HepG2 (cell line): ENCODE measurements around the gene SCUBE1. TPM values are rescaled to one million over a fixed set of nuclear protein-coding genes. Genes with fewer than 3 reads are reported as not detected.

Experiments
- BRD4 ChIP-seq: sonication (generic); formaldehyde crosslinking; IDR thresholded peaks from 2 replicates; pipeline ENCODE4 v1.4.0; 2020; ENCODE audit warnings: missing genetic modification reagents
- CEBPG ChIP-seq: IDR thresholded peaks from 2 replicates; pipeline ENCODE4 v1.6.1; 2016
- FOXA1 ChIP-seq, 2 experiments: fragments of 450-650 bp in 1 of 2; sonication (generic) in 1 of 2; formaldehyde crosslinking in 1 of 2; IDR thresholded peaks; 2 replicates each; pipeline versions ENCODE4 v1.4.0 to v1.6.1; 2016 to 2020; ENCODE audit warnings: missing genetic modification reagents in 1 of 2
- HNRNPH1 ChIP-seq: fragments of 200-400 bp; formaldehyde crosslinking; optimal IDR thresholded peaks from 2 replicates; pipeline ENCODE3; 2017; ENCODE audit warnings: mild to moderate bottlenecking, low read depth, low read length
- HNRNPUL1 ChIP-seq: fragments of 200-400 bp; formaldehyde crosslinking; IDR thresholded peaks from 2 replicates; pipeline ENCODE4 v1.6.1; 2017; ENCODE audit warnings: low read depth, mild to moderate bottlenecking, low read length, moderate library complexity
- IKZF4 ChIP-seq: sonication (generic); formaldehyde crosslinking; IDR thresholded peaks from 2 replicates; pipeline ENCODE4 v1.5.1; 2020; ENCODE audit warnings: borderline replicate concordance, mild to moderate bottlenecking, low read depth, missing genetic modification reagents; ENCODE audit errors: not compliant biosample characterization
- KLF15 ChIP-seq: sonication (generic); formaldehyde crosslinking; IDR thresholded peaks from 2 replicates; pipeline ENCODE4 v1.8.1; 2023; ENCODE audit warnings: borderline replicate concordance, mild to moderate bottlenecking, inconsistent platforms, missing genetic modification reagents, mixed read lengths
- NCOA5 ChIP-seq: sonication (generic); formaldehyde crosslinking; IDR thresholded peaks from 2 replicates; pipeline ENCODE4 v1.4.0; 2020; ENCODE audit warnings: missing genetic modification reagents
- NCOR1 ChIP-seq: fragments of 200-600 bp; sonication (generic); IDR thresholded peaks from 2 replicates; pipeline ENCODE4 v1.7.0; 2017; ENCODE audit warnings: antibody characterized with exemption, low read length, borderline replicate concordance
- NFE2 ChIP-seq: sonication (generic); formaldehyde crosslinking; IDR thresholded peaks from 2 replicates; pipeline ENCODE4 v1.4.0; 2020; ENCODE audit warnings: missing genetic modification reagents
- PCBP2 ChIP-seq: fragments of 200-400 bp; formaldehyde crosslinking; optimal IDR thresholded peaks from 2 replicates; pipeline ENCODE3; 2018; ENCODE audit warnings: low read length, low read depth; ENCODE audit not compliant: poor library complexity, severe bottlenecking
- PHB2 ChIP-seq: fragments of 450-650 bp; IDR thresholded peaks from 2 replicates; pipeline ENCODE4 v1.6.1; 2018; ENCODE audit not compliant: partially characterized antibody
- RFXAP ChIP-seq: sonication (generic); formaldehyde crosslinking; IDR thresholded peaks from 2 replicates; pipeline ENCODE4 v1.4.0; 2020; ENCODE audit warnings: missing genetic modification reagents, borderline replicate concordance
- RXRA ChIP-seq: sonication (generic); formaldehyde crosslinking; IDR thresholded peaks from 2 replicates; pipeline ENCODE4 v1.5.1; 2020; ENCODE audit warnings: missing genetic modification reagents
- SALL1 ChIP-seq: sonication (generic); formaldehyde crosslinking; IDR thresholded peaks from 2 replicates; pipeline ENCODE4 v1.8.0; 2022; ENCODE audit warnings: mild to moderate bottlenecking, missing genetic modification reagents
- SMC3 ChIP-seq: IDR thresholded peaks from 2 replicates; pipeline ENCODE4 v1.6.1; 2011; ENCODE audit warnings: low read length, improper control_type of control experiment
- TARDBP ChIP-seq: sonication (generic); formaldehyde crosslinking; IDR thresholded peaks from 2 replicates; pipeline ENCODE4 v1.8.0; 2022; ENCODE audit warnings: mild to moderate bottlenecking, missing genetic modification reagents
- TBX2 ChIP-seq: sonication (generic); formaldehyde crosslinking; IDR thresholded peaks from 2 replicates; pipeline ENCODE4 v1.5.0; 2020; ENCODE audit warnings: missing genetic modification reagents, mild to moderate bottlenecking, borderline replicate concordance
- ZBTB38 ChIP-seq: sonication (generic); formaldehyde crosslinking; IDR thresholded peaks from 2 replicates; pipeline ENCODE4 v1.5.1; 2020; ENCODE audit warnings: mild to moderate bottlenecking, missing genetic modification reagents
- ZFP62 ChIP-seq: sonication (generic); formaldehyde crosslinking; IDR thresholded peaks from 2 replicates; pipeline ENCODE4 v1.4.0; 2020; ENCODE audit warnings: missing genetic modification reagents
- ZNF30 ChIP-seq: sonication (generic); formaldehyde crosslinking; IDR thresholded peaks from 2 replicates; pipeline ENCODE4 v1.5.0; 2020; ENCODE audit warnings: mild to moderate bottlenecking, missing genetic modification reagents
- ZNF547 ChIP-seq: sonication (generic); formaldehyde crosslinking; IDR thresholded peaks from 2 replicates; pipeline ENCODE4 v1.5.1; 2020; ENCODE audit warnings: mild to moderate bottlenecking, missing genetic modification reagents
- ZSCAN25 ChIP-seq: sonication (generic); formaldehyde crosslinking; IDR thresholded peaks from 2 replicates; pipeline ENCODE4 v1.8.0; 2022; ENCODE audit warnings: mild to moderate bottlenecking, missing genetic modification reagents
- polyA plus RNA-seq, 8 experiments: library from polyadenylated mRNA; depleted of rRNA in 3 of 8; stranded (reverse) in 7 of 8; unstranded in 1 of 8; fragments of >200 nt; fragmentation: Illumina TruSeq in 4 of 8; extraction: Trizol in 4 of 8; gene quantifications; 2 replicates each; pipeline versions ENCODE4 v1.2.1 to v1.2.3, GENCODE V29; 2011 to 2016; ENCODE audit warnings: low read depth in 4 of 8, missing spikeins in 1 of 8, mixed read lengths in 1 of 8; ENCODE audit not compliant: insufficient read depth in 1 of 8
- total RNA-seq, 5 experiments: library from RNA; depleted of rRNA; stranded (reverse); fragments of >200 nt; fragmentation: Illumina TruSeq; extraction: Trizol; gene quantifications; 2 replicates each; pipeline ENCODE4 v1.2.3, GENCODE V29; 2016; ENCODE audit warnings: low read depth in 1 of 5
- TF ChIP-seq, protein P1 (sequence below): sonication (generic); formaldehyde crosslinking; IDR thresholded peaks from 2 replicates; pipeline ENCODE4 v1.4.0; 2020; ENCODE audit warnings: missing genetic modification reagents
- TF ChIP-seq, protein P2 (sequence below): sonication (generic); formaldehyde crosslinking; IDR thresholded peaks from 2 replicates; pipeline ENCODE4 v1.5.0; 2020; ENCODE audit warnings: mild to moderate bottlenecking, missing genetic modification reagents
- TF ChIP-seq, protein P3 (sequence below): IDR thresholded peaks from 2 replicates; pipeline ENCODE4 v1.6.1; 2016
- TF ChIP-seq, protein P4 (sequence below): sonication (generic); formaldehyde crosslinking; conservative IDR thresholded peaks from 2 replicates; pipeline ENCODE4 v1.4.0; 2020; ENCODE audit warnings: missing genetic modification reagents

SCUBE1 gene
- total and polyA plus RNA-seq, 2 of the 13 experiments (the other 11 are each of a cell fraction or from before 2014, with no cell fraction given), result under 0.01 to 0.05 TPM

DNA sequence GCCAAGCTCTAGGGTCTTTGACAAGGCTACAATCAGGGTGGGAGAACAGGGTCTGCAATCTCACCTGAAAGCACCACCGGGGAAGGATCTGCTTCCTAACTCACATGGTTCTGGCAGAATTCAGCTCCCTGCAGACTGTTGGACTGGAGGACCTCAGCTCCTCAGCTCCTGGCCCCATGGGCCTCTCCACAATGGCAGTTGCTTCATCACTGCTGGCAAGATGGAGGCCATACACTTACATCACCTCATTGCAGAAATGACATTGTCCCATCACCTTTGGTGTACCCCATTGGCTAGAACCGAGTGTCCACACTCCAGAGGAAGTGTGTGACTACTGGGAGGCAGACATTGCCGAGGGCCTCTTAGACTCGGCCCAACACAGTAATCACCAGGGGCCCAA, 47.7 kb upstream of the SCUBE1 start (continued):
- TF ChIP-seq, protein P1, sequence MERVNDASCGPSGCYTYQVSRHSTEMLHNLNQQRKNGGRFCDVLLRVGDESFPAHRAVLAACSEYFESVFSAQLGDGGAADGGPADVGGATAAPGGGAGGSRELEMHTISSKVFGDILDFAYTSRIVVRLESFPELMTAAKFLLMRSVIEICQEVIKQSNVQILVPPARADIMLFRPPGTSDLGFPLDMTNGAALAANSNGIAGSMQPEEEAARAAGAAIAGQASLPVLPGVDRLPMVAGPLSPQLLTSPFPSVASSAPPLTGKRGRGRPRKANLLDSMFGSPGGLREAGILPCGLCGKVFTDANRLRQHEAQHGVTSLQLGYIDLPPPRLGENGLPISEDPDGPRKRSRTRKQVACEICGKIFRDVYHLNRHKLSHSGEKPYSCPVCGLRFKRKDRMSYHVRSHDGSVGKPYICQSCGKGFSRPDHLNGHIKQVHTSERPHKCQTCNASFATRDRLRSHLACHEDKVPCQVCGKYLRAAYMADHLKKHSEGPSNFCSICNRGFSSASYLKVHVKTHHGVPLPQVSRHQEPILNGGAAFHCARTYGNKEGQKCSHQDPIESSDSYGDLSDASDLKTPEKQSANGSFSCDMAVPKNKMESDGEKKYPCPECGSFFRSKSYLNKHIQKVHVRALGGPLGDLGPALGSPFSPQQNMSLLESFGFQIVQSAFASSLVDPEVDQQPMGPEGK (CRISPR knock-in tag), result no peak
- TF ChIP-seq PCBP2, result no peak
- TF ChIP-seq ZNF547 (CRISPR knock-in tag), result no peak
- peak; percentile 9; the same call in 1 of the 2 replicates for TF ChIP-seq TARDBP
- no peak for TF ChIP-seq NCOR1
- no peak for TF ChIP-seq FOXA1 (IDR thresholded peaks at IDR 0.05)
- TF ChIP-seq FOXA1 (CRISPR knock-in tag; IDR thresholded peaks at IDR 0.05), result no peak
- no peak for TF ChIP-seq ZNF30 (CRISPR knock-in tag)
- TF ChIP-seq, protein P2, sequence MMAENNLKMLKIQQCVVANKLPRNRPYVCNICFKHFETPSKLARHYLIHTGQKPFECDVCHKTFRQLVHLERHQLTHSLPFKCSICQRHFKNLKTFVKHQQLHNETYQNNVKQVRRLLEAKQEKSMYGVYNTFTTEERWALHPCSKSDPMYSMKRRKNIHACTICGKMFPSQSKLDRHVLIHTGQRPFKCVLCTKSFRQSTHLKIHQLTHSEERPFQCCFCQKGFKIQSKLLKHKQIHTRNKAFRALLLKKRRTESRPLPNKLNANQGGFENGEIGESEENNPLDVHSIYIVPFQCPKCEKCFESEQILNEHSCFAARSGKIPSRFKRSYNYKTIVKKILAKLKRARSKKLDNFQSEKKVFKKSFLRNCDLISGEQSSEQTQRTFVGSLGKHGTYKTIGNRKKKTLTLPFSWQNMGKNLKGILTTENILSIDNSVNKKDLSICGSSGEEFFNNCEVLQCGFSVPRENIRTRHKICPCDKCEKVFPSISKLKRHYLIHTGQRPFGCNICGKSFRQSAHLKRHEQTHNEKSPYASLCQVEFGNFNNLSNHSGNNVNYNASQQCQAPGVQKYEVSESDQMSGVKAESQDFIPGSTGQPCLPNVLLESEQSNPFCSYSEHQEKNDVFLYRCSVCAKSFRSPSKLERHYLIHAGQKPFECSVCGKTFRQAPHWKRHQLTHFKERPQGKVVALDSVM (CRISPR knock-in tag), result no peak
- no peak for TF ChIP-seq RXRA (CRISPR knock-in tag)
- no peak for TF ChIP-seq ZBTB38 (CRISPR knock-in tag)
- no peak for TF ChIP-seq KLF15 (CRISPR knock-in tag)
- TF ChIP-seq IKZF4 (CRISPR knock-in tag), result no peak
- TF ChIP-seq NCOA5 (CRISPR knock-in tag), result no peak
- TF ChIP-seq, protein P3, sequence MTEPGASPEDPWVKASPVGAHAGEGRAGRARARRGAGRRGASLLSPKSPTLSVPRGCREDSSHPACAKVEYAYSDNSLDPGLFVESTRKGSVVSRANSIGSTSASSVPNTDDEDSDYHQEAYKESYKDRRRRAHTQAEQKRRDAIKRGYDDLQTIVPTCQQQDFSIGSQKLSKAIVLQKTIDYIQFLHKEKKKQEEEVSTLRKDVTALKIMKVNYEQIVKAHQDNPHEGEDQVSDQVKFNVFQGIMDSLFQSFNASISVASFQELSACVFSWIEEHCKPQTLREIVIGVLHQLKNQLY (CRISPR knock-in tag), result no peak
- TF ChIP-seq ZFP62, result no peak
- no peak for TF ChIP-seq RFXAP
- no peak for TF ChIP-seq SMC3
- TF ChIP-seq NFE2 (CRISPR knock-in tag), result no peak
- no peak for TF ChIP-seq ZSCAN25 (CRISPR knock-in tag)
- no peak for TF ChIP-seq BRD4
- no peak for TF ChIP-seq HNRNPUL1
- no peak for TF ChIP-seq HNRNPH1
- peak; percentile 62 for TF ChIP-seq CEBPG (CRISPR knock-in tag)
- TF ChIP-seq PHB2, result no peak
- TF ChIP-seq SALL1 (CRISPR knock-in tag), result 0 out of 2 replicates have a peak, but pooled peaks have one; percentile 15
- no peak for TF ChIP-seq TBX2
- TF ChIP-seq, protein P4, sequence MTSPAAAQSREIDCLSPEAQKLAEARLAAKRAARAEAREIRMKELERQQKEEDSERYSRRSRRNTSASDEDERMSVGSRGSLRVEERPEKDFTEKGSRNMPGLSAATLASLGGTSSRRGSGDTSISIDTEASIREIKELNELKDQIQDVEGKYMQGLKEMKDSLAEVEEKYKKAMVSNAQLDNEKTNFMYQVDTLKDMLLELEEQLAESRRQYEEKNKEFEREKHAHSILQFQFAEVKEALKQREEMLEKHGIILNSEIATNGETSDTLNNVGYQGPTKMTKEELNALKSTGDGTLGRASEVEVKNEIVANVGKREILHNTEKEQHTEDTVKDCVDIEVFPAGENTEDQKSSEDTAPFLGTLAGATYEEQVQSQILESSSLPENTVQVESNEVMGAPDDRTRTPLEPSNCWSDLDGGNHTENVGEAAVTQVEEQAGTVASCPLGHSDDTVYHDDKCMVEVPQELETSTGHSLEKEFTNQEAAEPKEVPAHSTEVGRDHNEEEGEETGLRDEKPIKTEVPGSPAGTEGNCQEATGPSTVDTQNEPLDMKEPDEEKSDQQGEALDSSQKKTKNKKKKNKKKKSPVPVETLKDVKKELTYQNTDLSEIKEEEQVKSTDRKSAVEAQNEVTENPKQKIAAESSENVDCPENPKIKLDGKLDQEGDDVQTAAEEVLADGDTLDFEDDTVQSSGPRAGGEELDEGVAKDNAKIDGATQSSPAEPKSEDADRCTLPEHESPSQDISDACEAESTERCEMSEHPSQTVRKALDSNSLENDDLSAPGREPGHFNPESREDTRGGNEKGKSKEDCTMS (CRISPR knock-in tag), result no peak
